GM12878 (cell line): Measurements from ENCODE around the gene PLCD1. TPM values are rescaled to one million over a fixed set of nuclear protein-coding genes. Genes with fewer than 3 reads are reported as not detected.

Experiments
- BHLHE40 ChIP-seq, 2 experiments: fragments of 450-650 bp in 1 of 2; IDR thresholded peaks; 2 replicates each; pipeline ENCODE4 v1.6.1; 2011 to 2017; ENCODE audit warnings: low read depth in 2 of 2, borderline replicate concordance in 1 of 2, improper control_type of control experiment in 1 of 2, low read length in 1 of 2, mild to moderate bottlenecking in 1 of 2
- BMI1 ChIP-seq: fragments of 450-650 bp; IDR thresholded peaks from 2 replicates; pipeline ENCODE4 v1.6.1; 2016; ENCODE audit warnings: mild to moderate bottlenecking, moderate library complexity, borderline replicate concordance
- CEBPB ChIP-seq, 2 experiments: fragments of 150-350 bp in 1 of 2; IDR thresholded peaks; 2 replicates each; pipeline ENCODE4 v1.6.1; 2012 to 2014; ENCODE audit warnings: low read depth in 2 of 2, low read length in 2 of 2, borderline replicate concordance in 1 of 2, inconsistent platforms in 1 of 2
- EZH2 ChIP-seq: IDR thresholded peaks from 2 replicates; pipeline ENCODE4 v1.6.1; 2012; ENCODE audit warnings: low read depth, mild to moderate bottlenecking, control low read depth, inconsistent platforms, low read length, borderline replicate concordance; ENCODE audit not compliant: control insufficient read depth
- MEF2B ChIP-seq: fragments of 450-650 bp; IDR thresholded peaks from 2 replicates; pipeline ENCODE4 v1.6.1; 2018; ENCODE audit warnings: mild to moderate bottlenecking, moderate library complexity; ENCODE audit not compliant: partially characterized antibody, poor library complexity, severe bottlenecking
- NFYB ChIP-seq: IDR thresholded peaks from 2 replicates; pipeline ENCODE4 v1.6.1; 2011; ENCODE audit warnings: low read depth, mild to moderate bottlenecking, low read length, improper control_type of control experiment, moderate library complexity; ENCODE audit not compliant: insufficient read depth
- RUNX3 ChIP-seq: IDR thresholded peaks from 2 replicates; pipeline ENCODE4 v1.6.1; 2012; ENCODE audit warnings: low read length, inconsistent platforms
- polyA plus RNA-seq, 11 experiments: library from polyadenylated mRNA; depleted of rRNA in 4 of 11; unstranded in 6 of 11; stranded (reverse) in 5 of 11; fragments of >200 nt; fragmentation: Nextera tagmentation in 4 of 11; fragmentation: Illumina TruSeq in 1 of 11; extraction: Ambion mirVana in 4 of 11; extraction: Trizol in 1 of 11; gene quantifications; 1 replicate in 1 of 11; 2 replicates in 10 of 11; pipeline versions ENCODE4 v1.2.1 to v1.2.3, GENCODE V29; 2011 to 2016; ENCODE audit warnings: inconsistent platforms in 2 of 11, missing spikeins in 2 of 11, low read depth in 1 of 11
- total RNA-seq, 4 experiments: library from RNA; depleted of rRNA in 3 of 4; stranded (reverse); fragments of >200 nt in 3 of 4; fragmentation: Illumina TruSeq in 1 of 4; extraction: Trizol in 1 of 4; gene quantifications; 2 replicates each; pipeline versions ENCODE4 v1.2.1 to v1.2.3, GENCODE V29; 2013 to 2021
- TF ChIP-seq, protein P1 (sequence below), 3 experiments: IDR thresholded peaks in 2 of 3; conservative IDR thresholded peaks in 1 of 3; 2 replicates each; pipeline ENCODE4 v1.5.1; 2011; ENCODE audit warnings: low read depth in 3 of 3, low read length in 3 of 3, mild to moderate bottlenecking in 3 of 3, control low read depth in 2 of 3, moderate library complexity in 2 of 3, inconsistent platforms in 1 of 3, mixed read lengths in 1 of 3; ENCODE audit not compliant: control insufficient read depth in 2 of 3, insufficient read depth in 1 of 3; ENCODE audit errors: extremely low read depth in 1 of 3
- TF ChIP-seq, protein P2 (sequence below): fragments of 450-650 bp; formaldehyde crosslinking; IDR thresholded peaks from 2 replicates; pipeline ENCODE4 v1.5.0; 2022; ENCODE audit warnings: mild to moderate bottlenecking, missing genetic modification characterization
- TF ChIP-seq, protein P3 (sequence below): fragments of 150-350 bp; IDR thresholded peaks from 2 replicates; pipeline ENCODE4 v1.6.1; 2016; ENCODE audit warnings: low read depth, low read length

Gene PLCD1
- total and polyA plus RNA-seq, 10 of the 15 experiments (the other 5 are each of a cell fraction or from before 2014, with no cell fraction given): 0.20 to 3.9 (median 1.2) TPM; not detected in 1

DNA sequence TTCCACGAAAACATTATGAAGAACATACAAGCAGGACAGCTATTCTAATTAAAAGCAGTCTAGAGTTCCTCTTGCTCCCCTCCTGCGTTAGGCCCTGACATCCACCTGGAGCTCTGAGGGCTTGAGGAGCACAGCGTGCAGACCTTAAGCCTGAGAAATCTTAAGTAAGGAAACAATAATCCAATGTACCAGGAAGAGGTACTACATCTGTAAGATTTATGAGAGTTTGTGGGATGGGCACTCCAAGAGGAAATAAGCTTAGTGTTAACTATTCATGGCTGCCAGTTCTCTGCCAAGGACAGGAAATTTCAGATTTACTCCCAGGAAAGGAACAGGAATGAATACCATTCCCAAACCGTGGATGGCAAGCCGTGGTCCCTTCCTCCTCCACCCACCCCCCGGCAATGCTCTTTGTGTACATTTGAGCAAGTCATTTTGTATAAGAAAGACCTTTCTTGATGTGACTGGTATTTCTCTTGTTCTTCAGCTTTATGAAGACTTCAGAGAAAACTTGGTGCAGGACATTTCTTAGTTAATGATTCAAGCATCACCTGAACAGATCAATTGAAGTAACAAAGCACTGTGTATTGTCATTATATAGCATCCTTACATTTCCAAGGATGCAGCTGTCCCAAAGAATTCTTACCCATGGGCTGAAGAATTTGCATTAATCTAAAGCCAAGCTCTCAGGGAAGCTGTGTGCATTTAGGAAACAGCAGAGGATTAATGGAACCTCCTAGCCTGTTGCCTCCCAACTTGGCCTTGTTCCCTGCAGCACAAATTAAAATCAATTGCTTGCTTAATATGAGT, 67.6 kb downstream of the PLCD1 start (continued):
- TF ChIP-seq, protein P1, sequence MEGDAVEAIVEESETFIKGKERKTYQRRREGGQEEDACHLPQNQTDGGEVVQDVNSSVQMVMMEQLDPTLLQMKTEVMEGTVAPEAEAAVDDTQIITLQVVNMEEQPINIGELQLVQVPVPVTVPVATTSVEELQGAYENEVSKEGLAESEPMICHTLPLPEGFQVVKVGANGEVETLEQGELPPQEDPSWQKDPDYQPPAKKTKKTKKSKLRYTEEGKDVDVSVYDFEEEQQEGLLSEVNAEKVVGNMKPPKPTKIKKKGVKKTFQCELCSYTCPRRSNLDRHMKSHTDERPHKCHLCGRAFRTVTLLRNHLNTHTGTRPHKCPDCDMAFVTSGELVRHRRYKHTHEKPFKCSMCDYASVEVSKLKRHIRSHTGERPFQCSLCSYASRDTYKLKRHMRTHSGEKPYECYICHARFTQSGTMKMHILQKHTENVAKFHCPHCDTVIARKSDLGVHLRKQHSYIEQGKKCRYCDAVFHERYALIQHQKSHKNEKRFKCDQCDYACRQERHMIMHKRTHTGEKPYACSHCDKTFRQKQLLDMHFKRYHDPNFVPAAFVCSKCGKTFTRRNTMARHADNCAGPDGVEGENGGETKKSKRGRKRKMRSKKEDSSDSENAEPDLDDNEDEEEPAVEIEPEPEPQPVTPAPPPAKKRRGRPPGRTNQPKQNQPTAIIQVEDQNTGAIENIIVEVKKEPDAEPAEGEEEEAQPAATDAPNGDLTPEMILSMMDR (IDR thresholded peaks at IDR 0.05 in 2 of 3, conservative IDR thresholded peaks at IDR 0.05 in 1 of 3; ENCODE audit: control insufficient read depth in 2 of 3, extremely low read depth in 1 of 3, insufficient read depth in 1 of 3, low read depth in 3 of 3, low read length in 3 of 3): no peak
- TF ChIP-seq CEBPB (IDR thresholded peaks at IDR 0.05; ENCODE audit: borderline replicate concordance in 1 of 2, low read depth in 2 of 2, low read length in 2 of 2) (no peak), NFYB (no peak), MEF2B (no peak), BHLHE40 (IDR thresholded peaks at IDR 0.05; ENCODE audit: borderline replicate concordance in 1 of 2, low read depth in 2 of 2, low read length in 1 of 2) (no peak), RUNX3 (no peak), BMI1 (no peak), EZH2 (no peak)
- TF ChIP-seq, protein P2, sequence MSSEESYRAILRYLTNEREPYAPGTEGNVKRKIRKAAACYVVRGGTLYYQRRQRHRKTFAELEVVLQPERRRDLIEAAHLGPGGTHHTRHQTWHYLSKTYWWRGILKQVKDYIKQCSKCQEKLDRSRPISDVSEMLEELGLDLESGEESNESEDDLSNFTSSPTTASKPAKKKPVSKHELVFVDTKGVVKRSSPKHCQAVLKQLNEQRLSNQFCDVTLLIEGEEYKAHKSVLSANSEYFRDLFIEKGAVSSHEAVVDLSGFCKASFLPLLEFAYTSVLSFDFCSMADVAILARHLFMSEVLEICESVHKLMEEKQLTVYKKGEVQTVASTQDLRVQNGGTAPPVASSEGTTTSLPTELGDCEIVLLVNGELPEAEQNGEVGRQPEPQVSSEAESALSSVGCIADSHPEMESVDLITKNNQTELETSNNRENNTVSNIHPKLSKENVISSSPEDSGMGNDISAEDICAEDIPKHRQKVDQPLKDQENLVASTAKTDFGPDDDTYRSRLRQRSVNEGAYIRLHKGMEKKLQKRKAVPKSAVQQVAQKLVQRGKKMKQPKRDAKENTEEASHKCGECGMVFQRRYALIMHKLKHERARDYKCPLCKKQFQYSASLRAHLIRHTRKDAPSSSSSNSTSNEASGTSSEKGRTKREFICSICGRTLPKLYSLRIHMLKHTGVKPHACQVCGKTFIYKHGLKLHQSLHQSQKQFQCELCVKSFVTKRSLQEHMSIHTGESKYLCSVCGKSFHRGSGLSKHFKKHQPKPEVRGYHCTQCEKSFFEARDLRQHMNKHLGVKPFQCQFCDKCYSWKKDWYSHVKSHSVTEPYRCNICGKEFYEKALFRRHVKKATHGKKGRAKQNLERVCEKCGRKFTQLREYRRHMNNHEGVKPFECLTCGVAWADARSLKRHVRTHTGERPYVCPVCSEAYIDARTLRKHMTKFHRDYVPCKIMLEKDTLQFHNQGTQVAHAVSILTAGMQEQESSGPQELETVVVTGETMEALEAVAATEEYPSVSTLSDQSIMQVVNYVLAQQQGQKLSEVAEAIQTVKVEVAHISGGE (CRISPR knock-in tag): no peak
- TF ChIP-seq, protein P3, sequence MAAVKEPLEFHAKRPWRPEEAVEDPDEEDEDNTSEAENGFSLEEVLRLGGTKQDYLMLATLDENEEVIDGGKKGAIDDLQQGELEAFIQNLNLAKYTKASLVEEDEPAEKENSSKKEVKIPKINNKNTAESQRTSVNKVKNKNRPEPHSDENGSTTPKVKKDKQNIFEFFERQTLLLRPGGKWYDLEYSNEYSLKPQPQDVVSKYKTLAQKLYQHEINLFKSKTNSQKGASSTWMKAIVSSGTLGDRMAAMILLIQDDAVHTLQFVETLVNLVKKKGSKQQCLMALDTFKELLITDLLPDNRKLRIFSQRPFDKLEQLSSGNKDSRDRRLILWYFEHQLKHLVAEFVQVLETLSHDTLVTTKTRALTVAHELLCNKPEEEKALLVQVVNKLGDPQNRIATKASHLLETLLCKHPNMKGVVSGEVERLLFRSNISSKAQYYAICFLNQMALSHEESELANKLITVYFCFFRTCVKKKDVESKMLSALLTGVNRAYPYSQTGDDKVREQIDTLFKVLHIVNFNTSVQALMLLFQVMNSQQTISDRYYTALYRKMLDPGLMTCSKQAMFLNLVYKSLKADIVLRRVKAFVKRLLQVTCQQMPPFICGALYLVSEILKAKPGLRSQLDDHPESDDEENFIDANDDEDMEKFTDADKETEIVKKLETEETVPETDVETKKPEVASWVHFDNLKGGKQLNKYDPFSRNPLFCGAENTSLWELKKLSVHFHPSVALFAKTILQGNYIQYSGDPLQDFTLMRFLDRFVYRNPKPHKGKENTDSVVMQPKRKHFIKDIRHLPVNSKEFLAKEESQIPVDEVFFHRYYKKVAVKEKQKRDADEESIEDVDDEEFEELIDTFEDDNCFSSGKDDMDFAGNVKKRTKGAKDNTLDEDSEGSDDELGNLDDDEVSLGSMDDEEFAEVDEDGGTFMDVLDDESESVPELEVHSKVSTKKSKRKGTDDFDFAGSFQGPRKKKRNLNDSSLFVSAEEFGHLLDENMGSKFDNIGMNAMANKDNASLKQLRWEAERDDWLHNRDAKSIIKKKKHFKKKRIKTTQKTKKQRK: no peak
